Thyroid gland (tissue), 4 donors: ENCODE measurements around the gene PTPN13. TPM values are rescaled to one million over a fixed set of nuclear protein-coding genes. Genes with fewer than 3 reads are reported as not detected.

Experiments
- DNase-seq, 2 donors: peaks; one replicate each; pipeline ENCODE4 v3.0.0-alpha.2; 2019
- H3K27ac ChIP-seq, 3 donors: fragments of 200-600 bp; sonication (generic); 1 replicate in 2 of 3; 2 replicates in 1 of 3; pipeline ENCODE4 v1.5.1; 2016 to 2019; ENCODE audit warnings: mild to moderate bottlenecking in 1 of 3, moderate library complexity in 1 of 3
- H3K27me3 ChIP-seq: fragments of 200-600 bp; sonication (generic); one replicate; pipeline ENCODE4 v1.5.1; 2019
- H3K36me3 ChIP-seq, 2 donors: fragments of 200-600 bp; sonication (generic); one replicate each; pipeline ENCODE4 v1.5.1; 2016 to 2019
- H3K4me1 ChIP-seq, 2 donors: fragments of 200-600 bp; sonication (generic); one replicate each; pipeline ENCODE4 v1.5.1; 2017 to 2019
- H3K4me3 ChIP-seq, 3 donors: fragments of 200-600 bp; sonication (generic); replicated peaks in 1 of 3; 1 replicate in 2 of 3; 2 replicates in 1 of 3; pipeline ENCODE4 v1.5.1; 2016; ENCODE audit warnings: mild to moderate bottlenecking in 1 of 3
- H3K9me3 ChIP-seq: fragments of 200-600 bp; sonication (generic); one replicate; pipeline ENCODE4 v1.5.1; 2017
- POLR2A ChIP-seq, 2 donors: fragments of 450-650 bp; IDR thresholded peaks; one replicate each; pipeline ENCODE4 v1.6.1; 2017; ENCODE audit warnings: antibody characterized with exemption in 2 of 2, mild to moderate bottlenecking in 2 of 2, moderate library complexity in 1 of 2
- WGBS, 2 donors: methylation state at CpG; one replicate each; pipeline ENCODE4 v1.1.5; 2017; 5-methylcytosine and 5-hydroxymethylcytosine counted together
- intact Hi-C: fragments of 100-400 bp; cut with DNase I; formaldehyde crosslinking; loops from one replicate; pipeline ENCODE4 v1.15.1; 2023
- total RNA-seq, 4 donors: library from RNA; depleted of rRNA; stranded (reverse); fragments of >200 nt; gene quantifications; one replicate each; pipeline ENCODE4 v1.2.3, GENCODE V29; 2016
- TF ChIP-seq, protein P1 (sequence below), 6 experiments: fragments of 200-600 bp in 3 of 6; fragments of 450-650 bp in 3 of 6; sonication (generic) in 3 of 6; IDR thresholded peaks; one replicate each; pipeline ENCODE4 v1.5.1; 2016 to 2019; ENCODE audit warnings: antibody characterized with exemption in 6 of 6, mild to moderate bottlenecking in 2 of 6, inconsistent platforms in 1 of 6, moderate library complexity in 1 of 6

PTPN13 gene
- total RNA-seq, 4 donors from 2014 or later, result 49.7 to 89.5 (median 64.0) TPM

GRCh38 chr4:86759298-86759697, 165.2 kb downstream of the PTPN13 start:
- 83 to 92% methylated on average over 3 of the region's 3 CpGs for WGBS, 2 donors

DNA sequence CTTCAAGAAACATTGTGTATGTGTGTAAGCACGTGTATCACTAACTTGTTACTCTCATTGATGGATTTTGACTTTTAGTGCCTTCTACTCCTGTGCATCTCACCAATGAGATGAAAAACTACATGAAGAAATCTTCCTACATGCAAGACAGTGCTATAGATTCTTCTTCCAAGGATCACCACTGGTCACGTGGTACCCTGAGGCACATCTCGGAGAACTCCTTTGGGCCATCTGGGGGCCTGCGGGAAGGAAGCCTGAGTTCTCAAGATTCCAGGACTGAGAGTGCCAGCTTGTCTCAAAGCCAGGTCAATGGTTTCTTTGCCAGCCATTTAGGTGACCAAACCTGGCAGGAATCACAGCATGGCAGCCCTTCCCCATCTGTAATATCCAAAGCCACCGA, 168.5 kb downstream of the PTPN13 start:
- intact Hi-C loops, result no loop called here
- H3K27me3 ChIP-seq, result no peaks in the 10 kb centered on the region
- H3K4me3 ChIP-seq, result no peak overlapping the region
- DNase-seq, result no peak
- no peaks in the 10 kb centered on the region for H3K9me3 ChIP-seq
- TF ChIP-seq POLR2A (IDR thresholded peaks at IDR 0.05), result no peak
- TF ChIP-seq, protein P1, sequence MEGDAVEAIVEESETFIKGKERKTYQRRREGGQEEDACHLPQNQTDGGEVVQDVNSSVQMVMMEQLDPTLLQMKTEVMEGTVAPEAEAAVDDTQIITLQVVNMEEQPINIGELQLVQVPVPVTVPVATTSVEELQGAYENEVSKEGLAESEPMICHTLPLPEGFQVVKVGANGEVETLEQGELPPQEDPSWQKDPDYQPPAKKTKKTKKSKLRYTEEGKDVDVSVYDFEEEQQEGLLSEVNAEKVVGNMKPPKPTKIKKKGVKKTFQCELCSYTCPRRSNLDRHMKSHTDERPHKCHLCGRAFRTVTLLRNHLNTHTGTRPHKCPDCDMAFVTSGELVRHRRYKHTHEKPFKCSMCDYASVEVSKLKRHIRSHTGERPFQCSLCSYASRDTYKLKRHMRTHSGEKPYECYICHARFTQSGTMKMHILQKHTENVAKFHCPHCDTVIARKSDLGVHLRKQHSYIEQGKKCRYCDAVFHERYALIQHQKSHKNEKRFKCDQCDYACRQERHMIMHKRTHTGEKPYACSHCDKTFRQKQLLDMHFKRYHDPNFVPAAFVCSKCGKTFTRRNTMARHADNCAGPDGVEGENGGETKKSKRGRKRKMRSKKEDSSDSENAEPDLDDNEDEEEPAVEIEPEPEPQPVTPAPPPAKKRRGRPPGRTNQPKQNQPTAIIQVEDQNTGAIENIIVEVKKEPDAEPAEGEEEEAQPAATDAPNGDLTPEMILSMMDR (IDR thresholded peaks at IDR 0.05), result no peak
- 88 to 95% methylated on average over 5 of the region's 5 CpGs for WGBS, 2 donors
- H3K27ac ChIP-seq, result no peak overlapping the region
- H3K4me1 ChIP-seq, result no peaks in the 10 kb centered on the region
- H3K36me3 ChIP-seq, result peaks cover 0 to 4% of the 10 kb centered on the region in 2 donors

More at GRCh38 chr4:86759298-86759697, 165.2 kb downstream of the PTPN13 start:
- TF ChIP-seq POLR2A (IDR thresholded peaks at IDR 0.05), result no peak
- TF ChIP-seq, protein P1 (IDR thresholded peaks at IDR 0.05), result no peak
- Histone ChIP-seq H3K27me3 (no peaks in the 10 kb centered on the region), H3K9me3 (no peaks in the 10 kb centered on the region), H3K4me1 (no peaks in the 10 kb centered on the region), H3K4me3 (no peak overlapping the region), H3K27ac (no peak overlapping the region), H3K36me3 (peaks cover 0 to 4% of the 10 kb centered on the region in 2 donors)
- no peak for DNase-seq
- intact Hi-C loops, result no loop called here

DNA sequence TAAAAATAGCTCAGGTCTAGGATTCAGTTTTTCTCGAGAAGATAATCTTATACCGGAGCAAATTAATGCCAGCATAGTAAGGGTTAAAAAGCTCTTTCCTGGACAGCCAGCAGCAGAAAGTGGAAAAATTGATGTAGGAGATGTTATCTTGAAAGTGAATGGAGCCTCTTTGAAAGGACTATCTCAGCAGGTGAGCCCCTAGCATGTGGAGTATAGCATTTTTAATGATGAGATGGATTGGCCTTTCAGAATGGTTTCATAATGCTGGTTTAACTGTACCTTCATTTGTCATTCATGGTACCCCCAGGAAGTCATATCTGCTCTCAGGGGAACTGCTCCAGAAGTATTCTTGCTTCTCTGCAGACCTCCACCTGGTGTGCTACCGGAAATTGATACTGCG, 175.7 kb downstream of the PTPN13 start:
- H3K27ac ChIP-seq, result no peak overlapping the region
- TF ChIP-seq, protein P1 (IDR thresholded peaks at IDR 0.05), result no peak
- TF ChIP-seq POLR2A (IDR thresholded peaks at IDR 0.05), result no peak
- H3K9me3 ChIP-seq, result no peaks in the 10 kb centered on the region
- no peaks in the 10 kb centered on the region for H3K4me1 ChIP-seq
- H3K36me3 ChIP-seq, result peaks cover 1 to 12% of the 10 kb centered on the region in 2 donors
- no peaks in the 10 kb centered on the region for H3K27me3 ChIP-seq
- intact Hi-C loops, result loop anchor here (10.0 kb wide), 1 partner anchor 275 kb away; no protein-coding TSS in a partner anchor
- H3K4me3 ChIP-seq, result no peak overlapping the region
- WGBS, 2 donors, result 98% methylated on average over 4 of the region's 4 CpGs
- DNase-seq, result no peak

- no peaks in the 10 kb centered on the region for H3K9me3 ChIP-seq
- no peak for DNase-seq
- H3K4me3 ChIP-seq, result no peak overlapping the region
- intact Hi-C loops, result loop anchor here (10.0 kb wide), 1 partner anchor 276 kb away; no protein-coding TSS in a partner anchor
- H3K27me3 ChIP-seq, result no peaks in the 10 kb centered on the region
- H3K27ac ChIP-seq, result no peak overlapping the region
- no peaks in the 10 kb centered on the region for H3K4me1 ChIP-seq
- no peak for TF ChIP-seq POLR2A (IDR thresholded peaks at IDR 0.05)
- TF ChIP-seq, protein P1 (IDR thresholded peaks at IDR 0.05), result no peak
- WGBS, 2 donors, result 78 to 84% methylated on average over 1 of the region's 1 CpG
- peaks cover 10 to 12% of the 10 kb centered on the region in 2 donors for H3K36me3 ChIP-seq
Measured at GRCh38 chr4:86771141-86771540, 177.0 kb downstream of the PTPN13 start.

DNA sequence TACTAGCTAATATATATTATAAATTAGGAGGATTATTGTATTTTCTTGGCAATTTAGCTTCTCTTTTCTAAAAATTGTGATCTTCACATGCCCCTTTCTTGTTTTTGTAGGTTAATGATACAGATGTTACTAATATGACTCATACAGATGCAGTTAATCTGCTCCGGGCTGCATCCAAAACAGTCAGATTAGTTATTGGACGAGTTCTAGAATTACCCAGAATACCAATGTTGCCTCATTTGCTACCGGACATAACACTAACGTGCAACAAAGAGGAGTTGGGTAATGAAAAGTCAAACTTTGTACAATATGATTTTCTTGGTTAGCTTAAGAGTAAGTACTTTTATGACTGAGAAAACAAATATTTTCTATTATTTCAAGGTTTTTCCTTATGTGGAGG, 180.9 kb downstream of the PTPN13 start:
- Histone ChIP-seq H3K27ac (no peak overlapping the region), H3K9me3 (no peaks in the 10 kb centered on the region), H3K4me1 (no peaks in the 10 kb centered on the region), H3K27me3 (no peaks in the 10 kb centered on the region), H3K36me3 (peaks cover 4 to 10% of the 10 kb centered on the region in 2 donors), H3K4me3 (no peak overlapping the region)
- TF ChIP-seq POLR2A (IDR thresholded peaks at IDR 0.05), result no peak
- TF ChIP-seq, protein P1 (IDR thresholded peaks at IDR 0.05), result no peak
- WGBS, 2 donors, result 80 to 93% methylated on average over 4 of the region's 4 CpGs
- DNase-seq, result no peak
- intact Hi-C loops, result loop anchor here (10.0 kb wide), 1 partner anchor 280 kb away; no protein-coding TSS in a partner anchor
